Stimulated activated CD4-positive, alpha-beta T cell treated with anti-CD3 and anti-CD28 coated beads, Interleukin-15, amount 100 ng/mL, for 1 hour (primary cell): Measurements from ENCODE around the gene DGKB.

Source experiments
- DNase-seq, 2 donors: peaks; one replicate each; pipeline ENCODE4 v3.0.0-alpha.2; 2020; ENCODE audit warnings: low read depth in 1 of 2, low spot score in 1 of 2

The DGKB gene

GRCh38 chr7:14229047-14229446, 673.5 kb downstream of the DGKB start:
- DNase-seq, result no peak

- no peak for DNase-seq
Observed at GRCh38 chr7:14228341-14228740, 674.2 kb downstream of the DGKB start.

GRCh38 chr7:14226126-14226525, 676.4 kb downstream of the DGKB start:
- no peak for DNase-seq

DNA sequence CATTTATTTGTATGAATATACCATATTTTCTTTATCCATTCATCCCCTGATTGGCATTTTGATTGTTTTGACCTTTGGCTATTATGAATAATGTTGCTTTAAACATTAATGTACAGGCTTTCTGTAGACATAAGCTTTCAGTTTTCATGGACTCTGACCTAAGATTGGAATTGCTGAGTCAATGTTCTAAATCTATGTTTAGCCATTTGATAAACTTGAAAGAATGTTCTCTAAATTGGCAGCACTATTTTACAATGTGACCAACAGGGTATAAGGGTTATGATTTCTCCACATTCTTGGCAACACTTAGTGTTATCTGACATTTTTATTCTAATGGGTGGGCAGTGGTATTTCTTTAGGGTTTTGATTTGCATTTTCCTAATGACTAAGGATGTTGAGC, 683.4 kb downstream of the DGKB start:
- DNase-seq, result no peak

- DNase-seq, result no peak
Observed at GRCh38 chr7:14218338-14218737, 684.2 kb downstream of the DGKB start.

DNA sequence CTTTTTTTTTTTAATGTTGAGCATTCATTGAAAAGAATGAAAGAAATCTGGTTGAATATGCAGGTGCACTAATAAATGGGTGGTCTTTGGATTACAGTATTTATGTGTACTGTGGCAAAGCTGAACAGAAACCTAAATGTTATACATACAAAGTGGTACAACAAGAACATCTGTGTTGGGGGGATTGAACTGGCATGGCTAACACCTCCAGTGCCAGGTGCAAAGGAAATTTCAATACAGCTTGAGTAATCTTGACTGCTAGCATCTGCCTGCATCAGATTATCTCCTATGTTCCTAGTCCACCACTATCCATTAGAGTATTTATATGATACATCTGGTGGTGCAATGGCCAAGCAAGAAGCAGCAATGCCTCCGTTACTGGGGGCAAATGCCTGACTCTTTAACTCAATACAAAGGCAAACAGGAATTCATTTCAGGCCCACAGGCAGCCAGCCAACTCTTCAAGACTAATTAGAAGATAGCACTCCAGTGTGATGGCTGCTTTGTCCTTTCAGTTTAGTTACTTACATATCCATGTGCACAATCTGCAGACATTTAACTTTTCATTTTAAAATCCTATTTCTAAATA, 692.6 kb downstream of the DGKB start:
- no peak for DNase-seq

DNA sequence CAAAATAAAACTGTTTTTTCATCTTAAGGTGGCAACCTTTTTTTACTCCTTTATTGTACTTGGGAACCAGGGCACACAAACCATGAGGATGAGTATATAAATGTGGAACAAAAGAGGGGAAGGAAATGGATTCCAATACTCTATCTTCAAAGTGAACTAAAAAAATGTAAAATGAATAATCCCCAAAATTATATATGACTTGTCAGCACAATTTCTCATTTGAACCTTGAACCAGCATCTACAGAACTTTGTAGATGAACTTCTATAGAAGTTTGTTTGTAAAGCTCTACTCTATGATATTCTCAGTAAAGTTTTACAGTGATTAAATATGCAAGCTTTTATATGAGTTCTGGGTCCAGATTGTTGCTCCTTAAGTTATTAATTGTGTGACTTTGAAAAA, 694.8 kb downstream of the DGKB start:
- DNase-seq, result no peak

GRCh38 chr7:14207138-14207537, 695.4 kb downstream of the DGKB start:
- no peak for DNase-seq

- no peak for DNase-seq
Observed at GRCh38 chr7:14206121-14206520, 696.4 kb downstream of the DGKB start.

DNA sequence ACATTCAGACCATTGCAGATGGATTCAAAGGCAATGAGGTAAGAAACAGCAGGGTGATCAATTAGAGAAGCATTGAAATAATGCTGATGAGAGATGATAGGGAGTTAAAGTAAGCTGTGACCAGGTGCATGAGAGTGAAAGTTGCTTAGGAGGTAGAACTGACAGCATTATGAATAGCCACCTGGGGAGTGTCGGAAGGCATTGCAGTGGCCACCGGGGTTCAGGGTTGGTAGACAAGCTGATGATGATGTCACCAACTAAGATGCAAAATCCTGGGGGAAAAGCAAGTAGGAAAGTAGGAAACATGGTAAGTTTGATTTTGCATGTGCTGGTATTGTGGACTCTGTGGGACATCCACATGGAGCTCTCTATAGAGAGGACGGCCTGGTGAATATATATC, 701.2 kb downstream of the DGKB start:
- DNase-seq, result no peak

DNA sequence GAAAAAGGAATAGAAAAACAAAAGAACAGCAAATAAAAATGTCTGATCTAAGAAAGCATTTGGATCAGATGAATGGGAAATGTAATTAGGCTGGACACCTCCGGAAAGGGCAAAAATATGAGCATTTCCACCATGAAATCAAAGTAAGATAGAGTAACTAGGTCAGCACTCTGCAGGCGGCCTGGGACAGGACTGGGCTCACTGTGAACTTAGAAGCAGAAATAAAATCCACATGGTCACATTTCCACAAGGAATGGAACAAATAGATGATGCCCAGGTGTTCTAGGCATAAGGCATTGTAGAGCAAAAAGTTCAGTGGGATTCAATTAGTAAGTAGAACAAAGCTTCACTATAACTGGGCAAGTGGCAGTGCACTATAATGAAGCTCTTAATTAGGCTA, 703.2 kb downstream of the DGKB start:
- no peak for DNase-seq

- DNase-seq, result no peak
Observed at GRCh38 chr7:14197280-14197679, 705.3 kb downstream of the DGKB start.

- DNase-seq, result no peak
Observed at GRCh38 chr7:14196555-14196954, 706.0 kb downstream of the DGKB start.

GRCh38 chr7:14195871-14196270, 706.7 kb downstream of the DGKB start:
- DNase-seq, result no peak

GRCh38 chr7:14195079-14195478, 707.5 kb downstream of the DGKB start:
- no peak for DNase-seq

GRCh38 chr7:14191686-14192098, 710.9 kb downstream of the DGKB start:
- no peak for DNase-seq

DNA sequence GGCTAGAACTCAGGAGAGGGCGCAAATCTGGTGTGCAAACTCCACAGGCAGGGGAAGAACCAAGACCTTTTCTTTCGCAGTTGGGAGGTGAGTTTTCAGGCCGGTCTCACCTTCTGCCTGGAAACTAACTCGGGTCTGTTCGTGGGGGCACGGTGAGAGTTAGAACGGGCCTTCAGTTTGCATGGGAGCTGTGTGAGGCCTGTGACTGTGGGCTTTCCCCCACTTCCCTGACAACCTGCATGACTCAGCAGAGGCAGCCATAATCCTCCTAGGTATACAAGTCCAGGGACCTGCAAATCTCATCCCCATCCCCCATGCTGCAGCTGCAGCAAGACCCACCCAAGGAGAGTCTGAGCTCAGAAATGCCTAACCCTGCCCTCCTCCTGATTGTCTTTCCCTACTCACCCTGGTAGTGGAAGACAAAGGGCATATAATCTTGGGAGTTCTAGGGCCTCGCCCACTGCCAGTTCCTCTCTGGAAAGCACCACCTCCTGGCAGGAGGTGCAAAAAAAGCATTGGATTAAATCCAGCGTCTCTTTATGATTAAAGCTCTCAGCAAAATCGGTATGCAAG, 718.2 kb downstream of the DGKB start:
- no peak for DNase-seq

DNA sequence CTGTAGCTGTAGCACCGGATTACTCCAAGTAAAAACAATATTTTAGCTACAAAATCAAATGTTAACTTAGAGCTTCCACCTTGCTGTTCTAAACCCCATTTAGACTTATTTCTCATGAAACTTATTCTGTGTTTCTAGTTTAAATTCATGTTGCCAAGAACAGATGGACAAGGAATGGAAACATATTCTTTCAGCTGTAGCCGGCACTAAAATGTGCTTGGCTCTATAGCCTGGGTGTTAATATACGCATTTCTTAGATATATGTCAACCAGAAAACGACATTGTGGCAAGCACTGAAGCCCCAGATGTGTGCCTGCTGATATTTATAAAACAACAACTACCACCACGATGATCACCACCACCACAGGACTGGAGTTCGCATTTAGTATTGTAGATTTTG, 722.8 kb downstream of the DGKB start:
- no peak for DNase-seq

DNA sequence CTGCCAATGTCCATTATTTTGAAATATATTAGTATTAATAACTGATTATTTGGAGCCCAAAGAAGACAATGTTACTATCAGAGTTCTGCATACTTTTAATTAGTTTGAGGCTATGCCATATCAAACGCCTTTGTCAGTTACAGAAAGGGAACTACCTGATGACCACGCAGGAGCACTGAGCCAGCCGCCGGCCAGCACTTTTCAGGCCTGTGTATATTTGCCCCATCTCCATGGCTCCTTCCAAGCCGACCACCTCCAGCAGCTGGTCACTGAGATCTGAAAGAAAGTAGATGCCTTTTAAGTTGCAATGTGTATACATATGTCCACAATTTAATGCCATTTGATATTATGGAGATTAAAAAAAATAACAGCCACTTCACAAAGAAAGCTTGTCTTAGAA, 724.7 kb downstream of the DGKB start:
- DNase-seq, result no peak

DNA sequence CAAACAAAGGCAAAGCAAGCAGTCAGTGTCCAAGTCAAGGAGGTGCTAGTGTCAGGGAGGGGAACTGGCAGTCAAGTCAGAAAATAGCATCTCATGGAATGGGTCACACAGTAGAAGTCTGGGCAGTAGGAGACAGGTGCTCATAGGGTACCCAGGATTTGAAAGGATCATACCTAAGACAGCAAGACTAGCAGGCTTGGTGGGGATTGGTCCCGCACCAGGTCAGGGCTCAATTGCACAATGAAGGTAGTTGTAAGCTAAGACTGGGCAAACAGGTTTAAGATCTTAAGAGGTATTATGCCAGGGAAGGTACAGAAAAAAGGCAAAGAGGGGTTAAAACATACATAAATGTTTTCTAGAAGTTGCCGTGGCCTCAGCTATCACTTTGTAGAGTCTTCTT, 731.7 kb downstream of the DGKB start:
- no peak for DNase-seq

- no peak for DNase-seq
Observed at GRCh38 chr7:14158111-14158510, 744.4 kb downstream of the DGKB start.

DNA sequence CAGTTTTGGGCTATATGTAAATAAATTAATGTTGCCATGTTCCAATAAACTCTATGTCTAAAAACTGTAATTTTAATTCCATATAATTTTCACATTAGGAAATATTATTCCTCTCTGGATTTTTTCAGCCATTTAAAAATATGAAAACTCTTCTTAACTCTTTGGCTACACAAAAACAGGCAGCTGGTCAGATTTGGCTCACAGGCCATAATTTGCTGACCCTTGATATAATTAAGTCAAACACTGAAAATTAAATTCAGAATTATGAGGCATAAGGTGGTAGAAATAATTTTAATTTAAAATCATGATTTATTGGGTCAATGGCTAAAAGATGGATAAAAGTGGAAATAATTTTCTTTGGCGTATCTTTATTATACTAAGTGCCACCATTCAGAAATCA, 746.1 kb downstream of the DGKB start:
- DNase-seq, result no peak

DNA sequence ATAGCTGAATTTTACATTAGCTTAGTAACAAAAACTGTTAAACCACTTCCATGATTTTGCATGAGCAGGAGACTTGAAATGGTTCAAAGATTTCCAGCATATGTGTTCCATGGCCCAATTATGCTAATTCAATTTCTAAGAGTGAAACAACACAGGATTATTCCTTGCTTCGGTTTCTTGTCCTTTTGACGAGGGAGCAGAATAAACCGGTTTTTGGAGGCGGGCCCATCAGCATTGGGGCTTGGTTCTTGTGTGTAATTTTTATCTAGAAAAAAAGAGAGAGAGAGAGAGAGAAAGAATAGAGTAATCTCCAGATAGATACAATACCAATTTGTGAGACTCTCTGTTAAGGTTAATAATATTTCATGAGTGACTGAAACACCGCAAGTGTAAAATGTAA, 753.6 kb downstream of the DGKB start:
- DNase-seq, result no peak

GRCh38 chr7:14147532-14147931, 755.0 kb downstream of the DGKB start:
- no peak for DNase-seq
